Keratinocyte (primary cell): ENCODE data around the gene CFAP410. TPM values are rescaled to one million over a fixed set of nuclear protein-coding genes. Genes with fewer than 3 reads are reported as not detected.
"Not testable (repeated sequence)": the region's sequence is repeated elsewhere in the genome, so short reads cannot be mapped to it uniquely, and the experiment has no call there.

ENCODE experiments used
- DNase-seq: peaks from one replicate; pipeline ENCODE4 v3.0.0-alpha.2; 2011; ENCODE audit warnings: low read depth, missing footprints, low spot score
- FAIRE-seq: peaks from 2 replicates; lab custom pipeline; 2011; peaks lifted over from hg19 to GRCh38; lab: Jason Lieb, UNC
- H2AFZ ChIP-seq: 2 replicates; pipeline ENCODE4 v1.6.0; 2012; ENCODE audit warnings: low read length, control low read depth, inconsistent platforms; ENCODE audit not compliant: control insufficient read depth
- H3K27ac ChIP-seq: 2 replicates; pipeline ENCODE4 v1.5.1; 2011; ENCODE audit warnings: low read length; ENCODE audit not compliant: control insufficient read depth, insufficient read depth
- H3K27me3 ChIP-seq: 3 replicates; pipeline ENCODE4 v1.6.0; 2011; ENCODE audit warnings: low read length; ENCODE audit not compliant: control insufficient read depth, insufficient read depth; ENCODE audit errors: extremely low read depth
- H3K36me3 ChIP-seq, 2 experiments: 2 replicates in 1 of 2; 3 replicates in 1 of 2; pipeline ENCODE4 v1.5.1; 2011; ENCODE audit warnings: low read length in 2 of 2, mild to moderate bottlenecking in 1 of 2; ENCODE audit not compliant: control insufficient read depth in 2 of 2, insufficient read depth in 2 of 2; ENCODE audit errors: extremely low read depth in 1 of 2
- H3K4me1 ChIP-seq: 3 replicates; pipeline ENCODE4 v1.5.1; 2011; ENCODE audit warnings: low read length; ENCODE audit not compliant: control insufficient read depth, insufficient read depth; ENCODE audit errors: extremely low read depth
- H3K4me2 ChIP-seq: 3 replicates; pipeline ENCODE4 v1.6.0; 2011; ENCODE audit warnings: low read depth, low read length; ENCODE audit not compliant: control insufficient read depth, insufficient read depth; ENCODE audit errors: extremely low read depth
- H3K4me3 ChIP-seq, 3 experiments: fragments of 200-600 bp in 1 of 3; sonication (generic) in 1 of 3; 2 replicates in 2 of 3; 3 replicates in 1 of 3; pipeline ENCODE4 v1.5.1; 2011 to 2016; ENCODE audit warnings: low read length in 3 of 3, mild to moderate bottlenecking in 3 of 3, control low read depth in 2 of 3, inconsistent platforms in 1 of 3, low read depth in 1 of 3, mixed read lengths in 1 of 3, mixed run types in 1 of 3, moderate library complexity in 1 of 3; ENCODE audit not compliant: control insufficient read depth in 2 of 3, insufficient read depth in 2 of 3; ENCODE audit errors: extremely low read depth in 1 of 3
- H3K79me2 ChIP-seq: 2 replicates; pipeline ENCODE4 v1.6.0; 2012; ENCODE audit warnings: low read length; ENCODE audit not compliant: control insufficient read depth, insufficient read depth
- H3K9ac ChIP-seq: 3 replicates; pipeline ENCODE4 v1.6.0; 2011; ENCODE audit warnings: low read length; ENCODE audit not compliant: control insufficient read depth, insufficient read depth; ENCODE audit errors: extremely low read depth
- H3K9me1 ChIP-seq: 3 replicates; pipeline ENCODE4 v1.6.0; 2011; ENCODE audit warnings: low read length; ENCODE audit not compliant: control insufficient read depth, insufficient read depth; ENCODE audit errors: extremely low read depth
- H3K9me3 ChIP-seq: 2 replicates; pipeline ENCODE4 v1.5.1; 2012; ENCODE audit warnings: low read depth, low read length; ENCODE audit not compliant: control insufficient read depth
- H4K20me1 ChIP-seq: 3 replicates; pipeline ENCODE4 v1.6.0; 2011; ENCODE audit warnings: low read length; ENCODE audit not compliant: control insufficient read depth, insufficient read depth; ENCODE audit errors: extremely low read depth
- EZH2 ChIP-seq: IDR thresholded peaks from one replicate; pipeline ENCODE4 v1.6.1; 2012; ENCODE audit warnings: inconsistent platforms, mild to moderate bottlenecking, low read length, moderate library complexity
- dilution Hi-C: fragments of 300-500 bp; cut with MboI; formaldehyde crosslinking; loops from one replicate; pipeline ENCODE4 v1.7.0; 2020; ENCODE audit warnings: low sequenced_read_pairs; ENCODE audit not compliant: extremely low pct_ligation_motif_present
- polyA plus RNA-seq, 5 experiments: library from polyadenylated mRNA; depleted of rRNA in 3 of 5; stranded (reverse) in 3 of 5; stranded (forward) in 1 of 5; unstranded in 1 of 5; fragments of >200 nt; gene quantifications; 1 replicate in 1 of 5; 2 replicates in 3 of 5; 3 replicates in 1 of 5; pipeline versions ENCODE4 v1.2.1 to v1.2.3, GENCODE V29; 2011 to 2012; ENCODE audit warnings: missing spikeins in 2 of 5, low read depth in 1 of 5, low replicate concordance in 1 of 5
- TF ChIP-seq, protein P1 (sequence below), 3 experiments: IDR thresholded peaks in 1 of 3; conservative IDR thresholded peaks in 1 of 3; optimal IDR thresholded peaks in 1 of 3; 2 replicates in 2 of 3; 3 replicates in 1 of 3; pipeline versions ENCODE3 to v1.5.1; 2011; ENCODE audit warnings: low read length in 3 of 3, mild to moderate bottlenecking in 3 of 3, moderate library complexity in 2 of 3, control low read depth in 1 of 3, inconsistent platforms in 1 of 3; ENCODE audit not compliant: insufficient read depth in 2 of 3; ENCODE audit errors: extremely low read depth in 1 of 3

The CFAP410 gene
- polyA plus RNA-seq, 1 donor (not counting 4 experiments of a cell fraction or from before 2014, with no cell fraction given): 2.2 TPM

DNA sequence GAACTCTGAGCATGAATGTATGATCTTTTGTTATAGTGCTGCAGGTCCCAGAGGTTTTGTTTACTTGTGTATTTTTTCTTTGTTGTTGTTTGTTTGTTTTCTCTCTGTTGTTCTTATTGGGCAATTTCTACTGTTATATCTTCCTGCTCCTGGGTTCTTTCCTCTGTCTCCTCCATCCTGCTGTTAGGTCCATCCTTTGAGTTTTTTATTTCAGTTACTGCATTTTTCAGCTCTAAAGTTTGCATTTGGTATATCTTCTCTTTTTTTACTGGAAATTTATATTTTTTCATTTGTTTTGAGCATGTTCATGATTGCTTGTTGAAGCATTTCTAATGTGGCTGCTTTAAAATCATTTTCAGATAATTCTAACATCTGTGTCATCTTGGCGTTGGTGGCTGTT lies 24.1 kb upstream of the CFAP410 start:
- Histone ChIP-seq H2AFZ (no peak overlapping the region), H3K27ac (no peak overlapping the region), H3K4me2 (no peak overlapping the region), H3K27me3 (no peaks in the 10 kb centered on the region), H3K4me1 (no peaks in the 10 kb centered on the region), H3K4me3 (no peak overlapping the region), H3K79me2 (no peaks in the 10 kb centered on the region), H3K9me1 (no peaks in the 10 kb centered on the region), H3K36me3 (no peaks in the 10 kb centered on the region), H4K20me1 (no peaks in the 10 kb centered on the region), H3K9me3 (no peaks in the 10 kb centered on the region), H3K9ac (no peak overlapping the region)
- TF ChIP-seq EZH2: no peak
- TF ChIP-seq, protein P1, sequence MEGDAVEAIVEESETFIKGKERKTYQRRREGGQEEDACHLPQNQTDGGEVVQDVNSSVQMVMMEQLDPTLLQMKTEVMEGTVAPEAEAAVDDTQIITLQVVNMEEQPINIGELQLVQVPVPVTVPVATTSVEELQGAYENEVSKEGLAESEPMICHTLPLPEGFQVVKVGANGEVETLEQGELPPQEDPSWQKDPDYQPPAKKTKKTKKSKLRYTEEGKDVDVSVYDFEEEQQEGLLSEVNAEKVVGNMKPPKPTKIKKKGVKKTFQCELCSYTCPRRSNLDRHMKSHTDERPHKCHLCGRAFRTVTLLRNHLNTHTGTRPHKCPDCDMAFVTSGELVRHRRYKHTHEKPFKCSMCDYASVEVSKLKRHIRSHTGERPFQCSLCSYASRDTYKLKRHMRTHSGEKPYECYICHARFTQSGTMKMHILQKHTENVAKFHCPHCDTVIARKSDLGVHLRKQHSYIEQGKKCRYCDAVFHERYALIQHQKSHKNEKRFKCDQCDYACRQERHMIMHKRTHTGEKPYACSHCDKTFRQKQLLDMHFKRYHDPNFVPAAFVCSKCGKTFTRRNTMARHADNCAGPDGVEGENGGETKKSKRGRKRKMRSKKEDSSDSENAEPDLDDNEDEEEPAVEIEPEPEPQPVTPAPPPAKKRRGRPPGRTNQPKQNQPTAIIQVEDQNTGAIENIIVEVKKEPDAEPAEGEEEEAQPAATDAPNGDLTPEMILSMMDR (optimal IDR thresholded peaks at IDR 0.05 in 1 of 3, IDR thresholded peaks at IDR 0.05 in 1 of 3, conservative IDR thresholded peaks at IDR 0.05 in 1 of 3; ENCODE audit: extremely low read depth in 1 of 3, insufficient read depth in 2 of 3, low read length in 3 of 3): no peak
- dilution Hi-C loops: no loop called here
- FAIRE-seq: no peak
- no peak for DNase-seq

DNA sequence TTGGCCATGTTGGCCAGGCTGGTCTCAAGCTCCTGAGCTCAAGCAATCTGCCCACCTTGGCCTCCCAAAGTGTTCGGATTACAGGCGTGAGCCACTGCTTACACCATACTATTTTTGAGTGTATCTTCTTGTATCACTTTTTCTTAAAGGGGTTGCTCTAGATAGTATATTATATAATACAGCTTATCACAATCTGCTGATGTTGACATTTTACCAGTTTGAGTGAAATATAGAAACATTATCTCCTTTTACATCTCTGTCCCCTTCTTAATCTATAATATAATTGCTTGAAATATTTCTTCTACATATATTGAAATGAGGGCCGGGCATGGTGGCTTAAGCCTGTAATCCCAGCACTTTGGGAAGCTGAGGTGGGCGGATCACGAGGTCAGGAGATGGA lies 22.7 kb upstream of the CFAP410 start:
- H3K4me3 ChIP-seq, dilution Hi-C loops, FAIRE-seq, DNase-seq, H3K4me1 ChIP-seq, H4K20me1 ChIP-seq, H3K9ac ChIP-seq, H3K9me1 ChIP-seq, H3K79me2 ChIP-seq, H3K36me3 ChIP-seq, H2AFZ ChIP-seq, H3K27me3 ChIP-seq, H3K4me2 ChIP-seq, H3K27ac ChIP-seq, H3K9me3 ChIP-seq: not testable (repeated sequence)

DNA sequence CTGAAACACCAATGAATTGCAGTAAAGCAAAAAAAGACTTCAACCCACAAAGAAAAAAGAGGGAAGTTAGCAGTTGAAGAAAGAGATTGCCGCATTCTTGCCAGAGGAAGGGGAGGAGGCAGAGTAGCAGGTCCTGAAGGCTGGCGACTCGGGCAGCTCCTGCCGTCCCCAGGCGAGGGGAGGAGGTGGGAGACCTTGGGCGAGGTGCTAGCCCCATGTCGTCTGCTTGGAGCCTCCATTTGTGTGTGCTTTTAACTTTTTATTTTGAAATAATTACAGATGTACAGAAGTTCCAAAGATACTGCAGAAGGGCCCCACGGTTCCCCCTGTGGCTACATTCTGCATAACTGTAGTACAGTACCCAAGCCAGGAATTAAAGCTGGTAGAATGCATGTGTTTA lies 21.0 kb upstream of the CFAP410 start:
- no peaks in the 10 kb centered on the region for H3K9me1 ChIP-seq
- no peaks in the 10 kb centered on the region for H4K20me1 ChIP-seq
- H2AFZ ChIP-seq: no peak overlapping the region
- no peaks in the 10 kb centered on the region for H3K9me3 ChIP-seq
- H3K36me3 ChIP-seq: no peaks in the 10 kb centered on the region
- no peaks in the 10 kb centered on the region for H3K79me2 ChIP-seq
- dilution Hi-C loops: no loop called here
- FAIRE-seq (no peak), DNase-seq (no peak)
- H3K4me3 ChIP-seq: no peak overlapping the region
- no peak overlapping the region for H3K9ac ChIP-seq
- H3K27ac ChIP-seq: no peak overlapping the region
- H3K4me1 ChIP-seq: no peaks in the 10 kb centered on the region
- no peak overlapping the region for H3K4me2 ChIP-seq
- no peaks in the 10 kb centered on the region for H3K27me3 ChIP-seq
- no peak for TF ChIP-seq EZH2
- TF ChIP-seq, protein P1 (optimal IDR thresholded peaks at IDR 0.05 in 1 of 3, IDR thresholded peaks at IDR 0.05 in 1 of 3, conservative IDR thresholded peaks at IDR 0.05 in 1 of 3; ENCODE audit: extremely low read depth in 1 of 3, insufficient read depth in 2 of 3, low read length in 3 of 3): no peak
